ENCODE data around the gene PALS2.
A peak's percentile ranks its signal among the peaks of the same experiment; 100 is the strongest.

The PALS2 gene

GRCh38 chr7:24572997-24573553 is at the start of gene PALS2:
Gene PALS2 (plus strand): TSS chr7:24573452. CDS start chr7:24623668, 50,216 bp downstream.
- Histone ChIP-seq H3K4me1 (ENCODE audit: control insufficient read depth, insufficient read depth, low read length, unreplicated experiment) (peaks cover 26% of the 10 kb centered on the region), H2AFZ (ENCODE audit: low read length, unreplicated experiment) (peak within 1 kb of the TSS; percentile 97), H3K4me3 (ENCODE audit: low read depth, low read length) (peak within 1 kb of the TSS; percentile 91), H3K27me3 (ENCODE audit: insufficient read depth, low read length) (peaks cover 32% of the 10 kb centered on the region), H3K79me2 (ENCODE audit: control insufficient read depth, insufficient read depth, low read length, unreplicated experiment) (peaks cover 35% of the 10 kb centered on the region), H3K36me3 (ENCODE audit: insufficient read depth, low read length) (no peaks in the 10 kb centered on the region), H3K27ac (ENCODE audit: low read depth, low read length) (peak within 1 kb of the TSS; percentile 16; the same call in 1 of the 2 replicates)

DNA sequence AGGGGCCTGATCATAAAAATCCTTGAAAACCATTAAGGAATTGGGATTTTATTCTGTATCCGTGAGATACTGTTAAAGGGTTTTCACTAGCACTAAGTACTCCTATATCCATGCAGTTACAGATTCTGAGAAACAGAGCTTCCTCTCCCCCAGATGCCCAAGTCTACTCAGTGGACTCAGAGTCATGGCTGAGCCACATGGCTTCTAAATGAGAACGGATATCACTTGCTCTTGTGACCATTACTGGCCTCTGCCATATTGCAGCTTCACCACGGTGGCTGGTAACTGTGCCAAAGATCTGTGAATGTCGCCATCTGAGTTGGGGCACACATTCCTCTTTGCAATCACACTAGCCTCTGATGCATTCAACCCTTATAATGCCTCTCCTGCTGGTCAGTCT is 42.0 kb upstream of the PALS2 start:
- H3K4me3 ChIP-seq (ENCODE audit: low read depth, low read length): no peak overlapping the region
- H2AFZ ChIP-seq (ENCODE audit: low read length, unreplicated experiment): no peak overlapping the region
- no peak overlapping the region for H3K27ac ChIP-seq (ENCODE audit: low read depth, low read length)
- H3K27me3 ChIP-seq (ENCODE audit: insufficient read depth, low read length): peaks cover 52% of the 10 kb centered on the region
- no peaks in the 10 kb centered on the region for H3K36me3 ChIP-seq (ENCODE audit: insufficient read depth, low read length)
- H3K79me2 ChIP-seq (ENCODE audit: control insufficient read depth, insufficient read depth, low read length, unreplicated experiment): no peaks in the 10 kb centered on the region
- H3K4me1 ChIP-seq (ENCODE audit: control insufficient read depth, insufficient read depth, low read length, unreplicated experiment): no peaks in the 10 kb centered on the region

GRCh38 chr7:24536682-24537081 is 36.6 kb upstream of the PALS2 start:
- no peak overlapping the region for H3K4me3 ChIP-seq (ENCODE audit: low read depth, low read length)
- H3K27me3 ChIP-seq (ENCODE audit: insufficient read depth, low read length): peaks cover 54% of the 10 kb centered on the region
- no peaks in the 10 kb centered on the region for H3K36me3 ChIP-seq (ENCODE audit: insufficient read depth, low read length)
- H2AFZ ChIP-seq (ENCODE audit: low read length, unreplicated experiment): no peak overlapping the region
- no peak overlapping the region for H3K27ac ChIP-seq (ENCODE audit: low read depth, low read length)
- H3K4me1 ChIP-seq (ENCODE audit: control insufficient read depth, insufficient read depth, low read length, unreplicated experiment): no peaks in the 10 kb centered on the region
- H3K79me2 ChIP-seq (ENCODE audit: control insufficient read depth, insufficient read depth, low read length, unreplicated experiment): no peaks in the 10 kb centered on the region

DNA sequence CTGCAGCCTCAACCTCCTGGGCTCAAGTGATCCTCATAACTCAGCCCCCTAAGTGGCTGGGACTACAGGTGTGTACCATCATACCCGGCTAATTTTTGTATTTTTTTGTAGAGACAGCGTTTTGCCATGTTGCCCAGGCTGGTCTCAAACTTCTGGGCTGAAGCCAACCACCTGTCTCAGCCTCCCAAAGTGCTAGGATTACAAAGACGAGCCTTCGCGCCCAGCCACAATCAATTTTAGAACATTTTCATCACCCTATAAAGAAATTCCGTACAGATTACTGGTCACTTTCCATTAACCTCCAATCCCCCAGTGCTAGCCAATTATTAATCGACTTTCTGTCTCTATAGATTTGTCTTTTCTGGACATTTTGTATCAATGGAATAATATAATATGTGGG is 32.3 kb upstream of the PALS2 start:
- Histone ChIP-seq H3K27me3 (ENCODE audit: insufficient read depth, low read length) (peaks cover 42% of the 10 kb centered on the region), H3K79me2 (ENCODE audit: control insufficient read depth, insufficient read depth, low read length, unreplicated experiment) (no peaks in the 10 kb centered on the region), H3K4me3 (ENCODE audit: low read depth, low read length) (no peak overlapping the region), H3K4me1 (ENCODE audit: control insufficient read depth, insufficient read depth, low read length, unreplicated experiment) (no peaks in the 10 kb centered on the region), H3K36me3 (ENCODE audit: insufficient read depth, low read length) (no peaks in the 10 kb centered on the region), H2AFZ (ENCODE audit: low read length, unreplicated experiment) (no peak overlapping the region), H3K27ac (ENCODE audit: low read depth, low read length) (no peak overlapping the region)

- H3K27ac ChIP-seq (ENCODE audit: low read depth, low read length): no peak overlapping the region
- no peaks in the 10 kb centered on the region for H3K4me1 ChIP-seq (ENCODE audit: control insufficient read depth, insufficient read depth, low read length, unreplicated experiment)
- no peak overlapping the region for H3K4me3 ChIP-seq (ENCODE audit: low read depth, low read length)
- H3K27me3 ChIP-seq (ENCODE audit: insufficient read depth, low read length): peaks cover 39% of the 10 kb centered on the region
- no peaks in the 10 kb centered on the region for H3K36me3 ChIP-seq (ENCODE audit: insufficient read depth, low read length)
- no peaks in the 10 kb centered on the region for H3K79me2 ChIP-seq (ENCODE audit: control insufficient read depth, insufficient read depth, low read length, unreplicated experiment)
- no peak overlapping the region for H2AFZ ChIP-seq (ENCODE audit: low read length, unreplicated experiment)
These were observed 28.0 kb upstream of the PALS2 start for GRCh38 chr7:24545215-24545614.

DNA sequence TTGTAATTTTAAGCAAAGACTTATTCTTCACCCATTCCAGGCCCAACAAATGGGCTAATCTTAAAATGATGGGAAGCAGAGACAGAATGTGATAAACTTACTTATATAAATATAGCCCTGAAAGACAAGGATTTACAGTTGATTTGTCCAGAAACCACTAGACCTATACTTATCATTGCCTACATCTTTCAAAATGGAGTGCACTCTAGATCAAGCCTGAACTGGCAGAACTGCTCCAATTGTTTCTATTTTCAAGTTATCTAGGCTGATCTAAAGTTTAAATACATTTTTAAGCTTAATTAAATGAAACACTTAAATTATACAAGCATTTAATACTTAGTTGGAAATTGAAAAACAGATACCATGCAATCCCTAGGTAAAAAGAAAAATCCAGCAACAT is 24.9 kb upstream of the PALS2 start:
- Histone ChIP-seq H3K4me1 (ENCODE audit: control insufficient read depth, insufficient read depth, low read length, unreplicated experiment) (no peaks in the 10 kb centered on the region), H3K27ac (ENCODE audit: low read depth, low read length) (no peak overlapping the region), H3K79me2 (ENCODE audit: control insufficient read depth, insufficient read depth, low read length, unreplicated experiment) (no peaks in the 10 kb centered on the region), H3K36me3 (ENCODE audit: insufficient read depth, low read length) (no peaks in the 10 kb centered on the region), H3K27me3 (ENCODE audit: insufficient read depth, low read length) (peaks cover 33% of the 10 kb centered on the region), H3K4me3 (ENCODE audit: low read depth, low read length) (no peak overlapping the region), H2AFZ (ENCODE audit: low read length, unreplicated experiment) (no peak overlapping the region)

GRCh38 chr7:24549991-24550390 is 23.3 kb upstream of the PALS2 start:
- Histone ChIP-seq H3K27ac (ENCODE audit: low read depth, low read length) (no peak overlapping the region), H3K79me2 (ENCODE audit: control insufficient read depth, insufficient read depth, low read length, unreplicated experiment) (no peaks in the 10 kb centered on the region), H3K4me1 (ENCODE audit: control insufficient read depth, insufficient read depth, low read length, unreplicated experiment) (no peaks in the 10 kb centered on the region), H3K36me3 (ENCODE audit: insufficient read depth, low read length) (no peaks in the 10 kb centered on the region), H3K4me3 (ENCODE audit: low read depth, low read length) (no peak overlapping the region), H3K27me3 (ENCODE audit: insufficient read depth, low read length) (peaks cover 21% of the 10 kb centered on the region), H2AFZ (ENCODE audit: low read length, unreplicated experiment) (no peak overlapping the region)

- Histone ChIP-seq H3K27ac (ENCODE audit: low read depth, low read length) (no peak overlapping the region), H3K36me3 (ENCODE audit: insufficient read depth, low read length) (no peaks in the 10 kb centered on the region), H3K27me3 (ENCODE audit: insufficient read depth, low read length) (peaks cover 7% of the 10 kb centered on the region; the same call in 1 of the 2 replicates), H3K79me2 (ENCODE audit: control insufficient read depth, insufficient read depth, low read length, unreplicated experiment) (no peaks in the 10 kb centered on the region), H3K4me1 (ENCODE audit: control insufficient read depth, insufficient read depth, low read length, unreplicated experiment) (no peaks in the 10 kb centered on the region), H3K4me3 (ENCODE audit: low read depth, low read length) (no peak overlapping the region), H2AFZ (ENCODE audit: low read length, unreplicated experiment) (no peak overlapping the region)
These were observed 18.1 kb upstream of the PALS2 start for GRCh38 chr7:24555184-24555583.

DNA sequence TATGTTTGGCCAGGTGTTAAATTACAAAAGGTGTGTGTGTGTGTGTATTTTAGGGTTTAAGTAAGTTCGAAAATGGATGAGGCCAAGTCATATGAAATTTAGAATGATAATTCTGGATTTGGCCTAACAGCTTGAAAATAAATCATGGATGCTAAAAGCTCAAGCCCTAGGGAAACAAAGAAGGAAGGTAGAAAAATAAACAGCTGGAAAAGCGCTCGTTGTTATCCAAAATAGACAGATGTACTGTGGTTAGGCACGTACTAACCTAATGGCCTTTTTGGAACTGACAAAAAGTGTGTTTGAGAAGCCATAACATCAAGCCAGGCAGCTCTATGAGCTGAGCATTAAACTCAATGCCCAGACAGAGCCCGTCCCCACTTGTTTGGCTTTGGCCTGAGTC is 17.5 kb upstream of the PALS2 start:
- peaks cover 7% of the 10 kb centered on the region; the same call in 1 of the 2 replicates for H3K27me3 ChIP-seq (ENCODE audit: insufficient read depth, low read length)
- H3K36me3 ChIP-seq (ENCODE audit: insufficient read depth, low read length): no peaks in the 10 kb centered on the region
- H2AFZ ChIP-seq (ENCODE audit: low read length, unreplicated experiment): no peak overlapping the region

GRCh38 chr7:24560772-24561171 is 12.5 kb upstream of the PALS2 start:
- no peaks in the 10 kb centered on the region for H3K36me3 ChIP-seq (ENCODE audit: insufficient read depth, low read length)
- H3K4me3 ChIP-seq (ENCODE audit: low read depth, low read length): no peak overlapping the region
- H3K79me2 ChIP-seq (ENCODE audit: control insufficient read depth, insufficient read depth, low read length, unreplicated experiment): no peaks in the 10 kb centered on the region
- no peak overlapping the region for H3K27ac ChIP-seq (ENCODE audit: low read depth, low read length)
- no peaks in the 10 kb centered on the region for H3K27me3 ChIP-seq (ENCODE audit: insufficient read depth, low read length)
- no peak overlapping the region for H2AFZ ChIP-seq (ENCODE audit: low read length, unreplicated experiment)
- no peaks in the 10 kb centered on the region for H3K4me1 ChIP-seq (ENCODE audit: control insufficient read depth, insufficient read depth, low read length, unreplicated experiment)

More for the DNA sequence above, 17.5 kb upstream of the PALS2 start:
- H3K4me1 ChIP-seq (ENCODE audit: control insufficient read depth, insufficient read depth, low read length, unreplicated experiment): no peaks in the 10 kb centered on the region
- no peak overlapping the region for H3K27ac ChIP-seq (ENCODE audit: low read depth, low read length)
- H3K79me2 ChIP-seq (ENCODE audit: control insufficient read depth, insufficient read depth, low read length, unreplicated experiment): no peaks in the 10 kb centered on the region
- no peak overlapping the region for H3K4me3 ChIP-seq (ENCODE audit: low read depth, low read length)

GRCh38 chr7:24566274-24566673 is 7.0 kb upstream of the PALS2 start:
- no peaks in the 10 kb centered on the region for H3K79me2 ChIP-seq (ENCODE audit: control insufficient read depth, insufficient read depth, low read length, unreplicated experiment)

More at GRCh38 chr7:24566274-24566673, 7.0 kb upstream of the PALS2 start:
- Histone ChIP-seq H3K4me1 (ENCODE audit: control insufficient read depth, insufficient read depth, low read length, unreplicated experiment) (no peaks in the 10 kb centered on the region), H2AFZ (ENCODE audit: low read length, unreplicated experiment) (no peak overlapping the region), H3K4me3 (ENCODE audit: low read depth, low read length) (no peak overlapping the region), H3K27me3 (ENCODE audit: insufficient read depth, low read length) (peaks cover 29% of the 10 kb centered on the region), H3K36me3 (ENCODE audit: insufficient read depth, low read length) (no peaks in the 10 kb centered on the region), H3K27ac (ENCODE audit: low read depth, low read length) (no peak overlapping the region)

All from ACC112 (cell line).